Suprapubic skin (tissue), 4 donors: ENCODE data around the gene ABCC8.

ENCODE experiments used
- EP300 ChIP-seq: sonication (generic); formaldehyde crosslinking; IDR thresholded peaks from one replicate; pipeline ENCODE4 v1.6.1; 2017; ENCODE audit warnings: antibody characterized with exemption
- POLR2A ChIP-seq, 2 donors: fragments of 450-650 bp; IDR thresholded peaks; one replicate each; pipeline ENCODE4 v1.6.1; 2017; ENCODE audit warnings: antibody characterized with exemption in 2 of 2, mild to moderate bottlenecking in 2 of 2, moderate library complexity in 2 of 2
- POLR2AphosphoS5 ChIP-seq, 3 donors: sonication (generic); formaldehyde crosslinking; IDR thresholded peaks; one replicate each; pipeline ENCODE4 v1.6.1; 2017; ENCODE audit warnings: antibody characterized with exemption in 3 of 3
- TF ChIP-seq, protein P1 (sequence below), 2 donors: fragments of 200-600 bp in 1 of 2; fragments of 450-650 bp in 1 of 2; sonication (generic) in 1 of 2; IDR thresholded peaks; one replicate each; pipeline ENCODE4 v1.5.1; 2016 to 2019; ENCODE audit warnings: antibody characterized with exemption in 2 of 2, mild to moderate bottlenecking in 1 of 2, moderate library complexity in 1 of 2

DNA sequence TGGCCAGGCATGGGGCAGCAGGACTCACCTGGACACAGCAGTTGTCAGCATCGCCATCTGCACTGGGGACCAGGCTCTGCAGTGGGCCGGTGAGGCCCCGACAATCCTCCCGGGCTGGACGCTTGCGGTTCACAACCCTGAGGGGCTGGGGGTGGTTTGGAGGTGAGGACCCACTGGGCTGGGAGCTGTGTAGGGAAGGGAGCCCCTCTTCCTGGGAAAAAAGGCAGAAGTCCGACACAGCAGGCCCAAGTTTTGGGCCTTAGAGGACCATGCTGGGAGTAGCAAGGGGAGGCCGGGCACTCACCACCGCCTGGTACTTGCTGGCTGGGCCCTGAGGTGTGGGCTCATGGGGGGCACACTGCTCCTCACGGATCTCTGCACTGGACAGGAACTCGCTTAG, 48.4 kb downstream of the ABCC8 start:
- TF ChIP-seq, protein P1, sequence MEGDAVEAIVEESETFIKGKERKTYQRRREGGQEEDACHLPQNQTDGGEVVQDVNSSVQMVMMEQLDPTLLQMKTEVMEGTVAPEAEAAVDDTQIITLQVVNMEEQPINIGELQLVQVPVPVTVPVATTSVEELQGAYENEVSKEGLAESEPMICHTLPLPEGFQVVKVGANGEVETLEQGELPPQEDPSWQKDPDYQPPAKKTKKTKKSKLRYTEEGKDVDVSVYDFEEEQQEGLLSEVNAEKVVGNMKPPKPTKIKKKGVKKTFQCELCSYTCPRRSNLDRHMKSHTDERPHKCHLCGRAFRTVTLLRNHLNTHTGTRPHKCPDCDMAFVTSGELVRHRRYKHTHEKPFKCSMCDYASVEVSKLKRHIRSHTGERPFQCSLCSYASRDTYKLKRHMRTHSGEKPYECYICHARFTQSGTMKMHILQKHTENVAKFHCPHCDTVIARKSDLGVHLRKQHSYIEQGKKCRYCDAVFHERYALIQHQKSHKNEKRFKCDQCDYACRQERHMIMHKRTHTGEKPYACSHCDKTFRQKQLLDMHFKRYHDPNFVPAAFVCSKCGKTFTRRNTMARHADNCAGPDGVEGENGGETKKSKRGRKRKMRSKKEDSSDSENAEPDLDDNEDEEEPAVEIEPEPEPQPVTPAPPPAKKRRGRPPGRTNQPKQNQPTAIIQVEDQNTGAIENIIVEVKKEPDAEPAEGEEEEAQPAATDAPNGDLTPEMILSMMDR (IDR thresholded peaks at IDR 0.05): no peak
- TF ChIP-seq POLR2AphosphoS5 (IDR thresholded peaks at IDR 0.05) (no peak), POLR2A (IDR thresholded peaks at IDR 0.05) (no peak), EP300 (no peak)
